Stimulated activated CD8-positive, alpha-beta memory T cell treated with anti-CD3 and anti-CD28 coated beads, Interleukin-4, amount 100 ng/mL, for 4 hours (primary cell): ENCODE data around the gene DAAM1.

Source experiments
- DNase-seq, 2 donors: peaks; one replicate each; pipeline ENCODE4 v3.0.0-alpha.2; 2020; ENCODE audit warnings: low read depth in 2 of 2, low spot score in 1 of 2

DAAM1 gene

DNA sequence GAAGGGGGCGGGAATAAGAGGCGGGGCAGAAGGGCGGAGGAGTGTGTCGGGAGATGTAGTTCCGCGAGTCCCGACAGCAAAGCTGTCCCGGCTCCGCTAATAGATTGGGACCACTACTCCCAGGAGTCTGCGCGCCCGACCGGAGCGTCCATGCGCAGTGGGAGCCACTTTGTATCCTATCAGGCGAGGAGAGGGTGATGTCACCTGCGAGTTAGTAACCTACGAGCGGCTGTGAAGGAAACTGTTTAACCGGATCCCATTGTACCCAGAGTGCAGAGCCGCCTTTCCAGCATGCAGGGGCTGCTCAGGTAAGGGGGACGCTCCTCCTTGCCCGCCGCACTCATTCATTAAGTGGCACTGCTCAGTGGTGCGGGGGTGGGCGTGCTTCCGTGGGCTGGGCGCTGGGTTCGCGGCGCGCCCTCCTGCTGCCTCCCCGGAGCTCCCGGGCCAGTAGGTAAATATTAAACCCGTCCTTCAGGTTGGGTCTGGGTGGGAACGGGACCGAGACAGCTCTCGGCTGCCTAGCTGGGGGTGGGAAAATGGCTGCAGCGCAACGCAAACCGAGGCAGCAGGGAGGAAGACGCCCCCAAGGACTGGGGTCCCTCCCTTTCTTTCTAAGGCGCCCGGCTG lies at the start of gene DAAM1:
DAAM1 (plus strand) TSS at position 207 of the 630 bp plus-strand sequence. CDS start 74,811 bp downstream, outside the sequence.
- peak; percentile 88 to 93 for DNase-seq

- DNase-seq, result no peak
These were observed 49.1 kb upstream of the DAAM1 start for GRCh38 chr14:59139324-59139723.

DNA sequence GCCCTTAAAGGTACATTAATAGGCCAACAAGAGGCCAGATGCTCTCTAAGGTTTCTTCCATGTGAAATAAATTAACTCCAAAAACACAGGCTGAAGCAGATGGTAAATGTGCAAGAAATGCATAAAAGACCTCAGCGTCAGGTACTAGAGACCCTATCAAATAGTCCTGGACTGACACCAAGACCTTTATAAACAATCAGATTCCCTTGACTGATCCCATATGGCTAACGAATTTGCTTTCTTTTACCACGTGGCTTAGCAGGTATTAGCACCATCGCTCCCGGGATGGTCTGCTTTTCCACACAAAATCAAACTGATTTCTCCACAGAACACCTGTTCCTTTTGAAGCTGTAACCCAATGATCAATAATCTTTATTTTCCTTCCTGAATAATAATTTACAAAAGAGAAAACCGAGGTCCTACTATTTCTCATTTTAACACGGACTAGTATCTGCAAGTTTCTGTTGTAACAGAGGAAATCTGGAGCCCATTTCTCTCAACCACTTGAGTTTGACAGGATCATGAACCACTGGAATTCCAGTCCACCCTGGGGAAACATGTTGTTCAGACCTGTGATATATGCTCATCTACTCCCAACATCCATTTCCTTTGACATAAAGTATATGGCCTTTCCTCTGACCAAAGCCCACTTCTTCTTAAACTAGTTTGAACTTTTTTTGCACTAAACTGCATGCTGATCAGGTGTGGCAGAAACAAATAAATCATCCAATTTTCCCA lies 48.2 kb upstream of the DAAM1 start:
- DNase-seq, result no peak

GRCh38 chr14:59146484-59146883 lies 42.0 kb upstream of the DAAM1 start:
- no peak for DNase-seq

- DNase-seq, result no peak
These were observed 41.5 kb upstream of the DAAM1 start for GRCh38 chr14:59147007-59147406.

DNA sequence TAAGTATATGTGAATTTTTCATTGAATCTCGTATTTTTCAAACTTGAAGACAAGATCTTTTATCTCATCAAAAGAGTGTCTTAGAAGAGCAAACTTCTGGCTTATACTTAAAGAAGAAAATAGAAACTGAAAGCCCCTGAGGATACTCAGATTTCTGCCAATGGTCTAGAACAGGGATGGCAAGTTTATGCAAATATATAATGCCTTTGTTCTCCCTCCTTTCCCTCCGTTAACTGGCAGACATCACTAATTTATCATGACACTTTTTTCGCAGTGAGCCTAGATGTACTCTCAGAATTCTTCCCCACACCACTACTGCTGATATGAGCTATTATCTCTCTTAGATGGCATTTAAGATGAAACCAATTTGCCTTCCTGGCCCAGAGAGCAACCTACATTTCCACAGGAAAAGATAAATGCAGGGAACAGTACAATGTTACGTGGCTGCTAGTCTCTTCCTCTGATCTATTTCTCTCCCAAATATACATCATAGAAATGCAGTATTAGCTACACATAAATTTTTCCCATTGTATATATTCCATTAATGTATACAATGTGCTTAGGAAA lies 40.0 kb upstream of the DAAM1 start:
- no peak for DNase-seq

DNA sequence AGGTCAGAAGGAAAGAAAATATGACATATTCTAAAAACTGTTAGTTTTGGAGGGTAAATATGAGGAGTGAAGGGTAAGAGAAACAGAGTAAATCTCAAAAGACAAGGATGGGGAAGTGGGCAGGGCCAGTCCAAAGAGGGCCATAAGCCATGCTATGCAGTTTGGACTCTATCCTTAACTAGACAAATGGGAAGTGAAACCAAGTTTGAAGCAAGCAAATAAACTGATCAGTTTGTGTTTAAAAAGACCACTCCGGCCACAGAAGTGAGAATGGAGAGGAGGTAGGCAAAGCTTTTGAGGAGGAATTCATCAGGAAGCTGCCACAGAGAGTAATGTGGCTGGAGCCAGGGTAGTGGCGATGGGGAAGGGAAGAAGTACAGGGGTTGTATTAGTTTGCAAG lies 37.5 kb upstream of the DAAM1 start:
- no peak for DNase-seq

- no peak for DNase-seq
These were observed 34.1 kb upstream of the DAAM1 start for GRCh38 chr14:59154373-59154772.

GRCh38 chr14:59155886-59156285 lies 32.6 kb upstream of the DAAM1 start:
- no peak for DNase-seq

DNA sequence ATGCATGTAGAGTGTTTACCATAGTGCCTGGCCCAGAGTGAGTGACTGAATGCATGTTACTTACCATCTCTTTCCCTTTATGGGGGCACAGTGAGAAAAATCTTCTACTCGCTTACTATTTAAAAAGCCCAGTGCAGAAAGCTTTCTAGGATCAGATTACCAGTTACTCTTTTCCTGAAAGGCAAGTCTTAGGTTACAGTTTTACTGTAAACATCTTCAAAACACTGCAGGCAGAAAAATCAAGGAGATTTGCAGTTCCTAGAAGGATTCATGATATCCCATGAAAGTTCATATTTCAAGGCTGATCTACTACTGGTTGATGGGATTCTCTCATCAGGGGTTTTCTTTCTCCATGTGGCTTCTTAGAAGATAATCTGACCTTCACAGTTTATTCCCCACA lies 29.3 kb upstream of the DAAM1 start:
- no peak for DNase-seq

DNA sequence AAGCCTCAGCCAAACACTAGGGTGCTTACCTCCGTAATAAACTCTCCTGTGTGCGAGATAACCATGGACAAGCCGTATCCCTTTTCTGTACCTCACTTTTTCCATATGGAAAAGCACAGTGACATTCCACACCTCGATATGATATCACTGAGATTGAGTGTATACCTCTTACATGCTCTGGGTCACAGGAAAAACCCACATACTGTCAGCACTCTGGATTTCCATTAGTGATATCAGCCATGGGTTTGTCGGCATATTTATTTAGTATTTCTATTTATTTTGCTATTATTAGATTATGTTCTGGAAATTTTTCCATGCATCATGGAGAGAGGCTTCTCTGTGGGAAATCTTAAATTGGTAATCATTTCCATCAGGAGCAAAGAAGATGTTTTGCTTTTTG lies 28.0 kb upstream of the DAAM1 start:
- DNase-seq, result no peak

DNA sequence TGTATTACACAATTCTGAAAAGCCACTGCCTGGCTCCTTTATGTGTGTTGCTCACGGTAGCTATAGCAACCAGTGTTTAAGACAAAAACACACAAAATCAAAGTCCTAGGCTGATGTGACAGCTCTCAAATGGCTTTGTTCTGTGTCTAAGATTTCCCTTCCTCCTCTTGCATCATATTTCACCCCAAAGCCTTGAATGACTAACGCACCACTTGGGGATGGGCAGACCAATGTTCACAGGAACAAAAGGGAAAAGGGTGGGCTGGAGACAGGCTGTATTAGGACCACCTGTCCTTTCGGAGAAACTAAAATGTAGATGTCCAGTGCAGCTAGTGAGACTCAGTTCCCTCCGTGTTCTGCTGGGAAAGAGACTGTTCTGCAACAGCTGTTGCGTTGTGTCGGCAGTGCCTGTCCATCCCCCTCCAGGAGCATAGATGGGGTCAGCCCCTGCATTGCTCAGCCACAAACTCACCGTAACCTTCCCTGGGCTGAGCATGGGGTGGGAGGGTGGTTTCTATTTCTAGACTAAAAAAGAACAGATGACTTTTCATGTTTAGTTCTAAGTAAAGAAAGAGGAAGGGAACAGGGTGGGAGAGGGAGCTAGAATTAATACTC lies 26.8 kb upstream of the DAAM1 start:
- no peak for DNase-seq

DNA sequence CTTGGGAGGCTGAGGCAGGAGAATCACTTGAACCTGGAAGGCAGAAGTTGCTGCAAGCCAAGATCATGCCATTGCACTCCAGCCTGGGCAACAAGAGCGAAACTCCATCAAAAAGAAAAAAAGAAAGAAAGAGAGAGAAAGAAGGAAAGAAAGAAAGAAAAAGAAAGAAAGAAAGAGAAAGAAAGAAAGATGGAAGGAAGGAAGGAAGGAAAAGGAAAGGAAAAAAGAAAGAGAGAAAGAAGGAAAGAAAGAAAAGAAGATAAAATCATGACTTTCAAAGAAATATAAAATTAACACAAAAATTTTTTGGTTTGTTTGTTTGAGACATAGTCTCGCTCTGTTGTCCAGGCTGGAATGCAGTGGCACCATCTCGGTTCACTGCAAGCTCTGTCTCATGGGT lies 22.2 kb upstream of the DAAM1 start:
- DNase-seq, result no peak

GRCh38 chr14:59175404-59175803 lies 13.1 kb upstream of the DAAM1 start:
- DNase-seq, result no peak

GRCh38 chr14:59176765-59177164 lies 11.7 kb upstream of the DAAM1 start:
- no peak for DNase-seq

GRCh38 chr14:59177262-59177661 lies 11.2 kb upstream of the DAAM1 start:
- no peak for DNase-seq

GRCh38 chr14:59181791-59182190 lies 6.7 kb upstream of the DAAM1 start:
- DNase-seq, result no peak

- no peak for DNase-seq
These were observed 5.8 kb upstream of the DAAM1 start for GRCh38 chr14:59182641-59183040.

GRCh38 chr14:59183150-59183549 lies 5.3 kb upstream of the DAAM1 start:
- DNase-seq, result no peak

- DNase-seq, result no peak
These were observed 4.1 kb upstream of the DAAM1 start for GRCh38 chr14:59184396-59184795.

GRCh38 chr14:59185676-59186075 lies 2.8 kb upstream of the DAAM1 start:
- no peak for DNase-seq

DNA sequence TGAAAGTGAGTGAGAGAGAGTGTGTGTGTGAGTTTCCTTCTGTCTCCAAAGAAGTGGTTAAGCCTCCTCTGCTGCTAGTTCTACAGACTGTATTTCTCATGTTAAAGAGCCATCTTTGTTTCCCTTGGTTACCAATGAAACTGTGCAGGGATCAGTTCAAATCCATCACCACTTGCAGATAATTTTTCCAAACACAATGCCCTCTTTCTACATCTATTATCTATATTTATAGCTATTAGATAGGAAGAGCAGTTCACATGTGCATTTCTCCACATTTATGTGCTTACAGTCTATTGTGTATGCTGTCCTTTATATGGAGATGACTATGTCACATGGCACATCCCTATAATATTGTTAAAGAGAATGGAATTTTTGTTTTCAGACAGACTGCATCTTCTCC lies 2.2 kb upstream of the DAAM1 start:
- no peak for DNase-seq
